Measurements from ENCODE around the gene KRTAP10-8. TPM values are rescaled to one million over a fixed set of nuclear protein-coding genes. Genes with fewer than 3 reads are reported as not detected.

KRTAP10-8 gene
- total RNA-seq, 6 experiments from 2014 or later, result not detected

- Histone ChIP-seq H3K9me3 (no peaks in the 10 kb centered on the region), H3K36me3 (no peaks in the 10 kb centered on the region), H3K4me1 (no peaks in the 10 kb centered on the region), H3K4me3 (no peak overlapping the region), H3K27ac (no peak overlapping the region), H3K27me3 (no peaks in the 10 kb centered on the region)
- intact Hi-C loops (cut with DNase I), result no loop called here
- WGBS (ENCODE audit: insufficient coverage, low coverage, low lambda C conversion rate, missing lambda C conversion rate), result 81% methylated on average over 8 of the region's 18 CpGs
- peak in 1 of 4 donors; percentile 26 for ATAC-seq
- DNase-seq, result no peak
- no peak for TF ChIP-seq CTCF (IDR thresholded peaks at IDR 0.05)
- TF ChIP-seq POLR2A (IDR thresholded peaks at IDR 0.05), result no peak
Observed at GRCh38 chr21:44567481-44568171, 44.3 kb upstream of the KRTAP10-8 start.

GRCh38 chr21:44568261-44568660, 43.6 kb upstream of the KRTAP10-8 start:
- Histone ChIP-seq H3K27me3 (no peaks in the 10 kb centered on the region), H3K4me3 (no peak overlapping the region), H3K36me3 (no peaks in the 10 kb centered on the region), H3K4me1 (no peaks in the 10 kb centered on the region), H3K27ac (no peak overlapping the region), H3K9me3 (no peaks in the 10 kb centered on the region)
- ATAC-seq, result peak in 1 of 4 donors; percentile 16
- DNase-seq, result no peak
- 60% methylated on average over 1 of the region's 12 CpGs for WGBS (ENCODE audit: insufficient coverage, low coverage, low lambda C conversion rate, missing lambda C conversion rate)
- intact Hi-C loops (cut with DNase I), result no loop called here
- no peak for TF ChIP-seq POLR2A (IDR thresholded peaks at IDR 0.05)
- TF ChIP-seq CTCF (IDR thresholded peaks at IDR 0.05), result no peak

DNA sequence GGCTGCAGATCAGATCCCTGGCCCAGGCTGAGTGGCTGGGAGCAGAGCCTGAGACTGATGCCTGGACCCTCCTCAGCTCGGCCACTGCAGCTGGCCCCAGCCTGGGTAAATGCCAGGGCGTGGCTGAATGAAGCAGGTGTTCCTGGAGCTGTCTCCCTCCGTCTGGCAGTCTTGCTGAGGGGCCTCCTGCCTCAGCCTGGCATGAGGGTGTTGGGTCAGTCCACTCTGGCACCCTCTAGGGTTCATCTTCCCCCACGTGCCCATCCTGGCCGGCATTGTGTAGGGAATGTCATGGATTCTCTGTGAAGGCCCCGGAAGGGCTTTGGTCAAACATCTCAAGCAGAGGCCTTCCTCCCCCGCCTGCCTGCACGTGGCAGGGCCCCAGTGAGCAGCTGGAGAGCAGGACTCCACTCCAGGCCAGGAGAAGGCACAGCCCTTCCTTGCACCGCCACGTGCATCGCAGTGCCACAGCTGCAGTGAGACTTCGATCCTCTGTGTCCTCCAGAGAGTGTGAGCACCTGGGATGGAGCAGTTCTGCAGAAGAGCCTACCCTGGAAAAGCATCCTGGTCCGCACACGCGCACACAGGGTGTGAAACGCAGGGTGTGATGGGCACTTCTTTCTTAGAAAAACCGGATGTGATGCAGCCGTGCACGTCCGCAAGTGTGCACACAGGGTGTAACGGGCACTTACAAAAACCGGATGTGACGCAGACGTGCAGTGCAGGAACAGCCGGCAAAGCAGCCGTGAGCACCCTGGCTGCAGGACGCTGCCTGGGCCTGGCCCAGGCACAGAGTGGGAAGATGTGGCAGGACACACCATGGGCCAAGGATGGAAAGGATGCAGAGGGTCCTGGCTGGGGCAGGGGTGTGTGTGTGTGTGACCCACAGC, 43.0 kb upstream of the KRTAP10-8 start:
- Histone ChIP-seq H3K36me3 (no peaks in the 10 kb centered on the region), H3K27me3 (no peaks in the 10 kb centered on the region), H3K9me3 (no peaks in the 10 kb centered on the region), H3K4me1 (no peaks in the 10 kb centered on the region), H3K27ac (no peak overlapping the region), H3K4me3 (no peak overlapping the region)
- 82% methylated on average over 15 of the region's 27 CpGs for WGBS (ENCODE audit: insufficient coverage, low coverage, low lambda C conversion rate, missing lambda C conversion rate)
- ATAC-seq, result peak in 1 of 4 donors; percentile 16
- intact Hi-C loops (cut with DNase I), result no loop called here
- TF ChIP-seq CTCF (IDR thresholded peaks at IDR 0.05), result no peak
- TF ChIP-seq POLR2A (IDR thresholded peaks at IDR 0.05), result no peak
- no peak for DNase-seq

DNA sequence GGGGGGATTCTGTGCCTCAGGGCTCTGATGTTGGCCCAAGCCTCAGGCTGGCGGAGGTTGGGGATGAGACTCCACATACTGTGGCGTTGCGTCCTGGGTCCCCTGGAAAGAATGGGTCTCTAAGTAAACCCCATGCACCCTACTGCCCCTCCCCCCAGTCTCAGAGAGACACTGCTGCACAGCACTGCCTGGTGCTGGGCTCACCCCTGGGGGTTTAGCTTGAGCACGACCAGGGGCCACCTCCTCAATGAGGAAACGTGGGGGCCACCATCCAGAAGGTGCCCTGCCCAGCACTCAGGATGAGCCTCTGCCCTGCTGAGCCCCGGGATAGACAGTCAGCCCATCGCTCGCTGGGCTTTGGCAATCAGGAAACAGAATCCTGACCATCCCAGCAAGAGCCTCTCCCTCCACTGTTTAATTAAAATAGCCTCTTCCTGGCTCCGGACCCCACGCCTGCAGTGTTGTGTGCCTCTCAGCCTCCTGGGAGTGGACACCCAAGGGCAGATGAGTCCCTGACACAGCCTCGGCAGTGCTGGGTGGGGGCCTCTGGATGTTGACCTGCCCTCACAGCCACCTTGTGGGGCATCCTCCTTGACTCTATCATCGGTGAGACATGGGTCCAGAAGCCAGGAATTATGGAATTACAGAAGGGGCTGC, 41.9 kb upstream of the KRTAP10-8 start:
- Histone ChIP-seq H3K27me3 (no peaks in the 10 kb centered on the region), H3K27ac (no peak overlapping the region), H3K9me3 (no peaks in the 10 kb centered on the region), H3K36me3 (no peaks in the 10 kb centered on the region), H3K4me1 (no peaks in the 10 kb centered on the region), H3K4me3 (no peak overlapping the region)
- no peak for ATAC-seq
- intact Hi-C loops (cut with DNase I), result no loop called here
- no peak for DNase-seq
- WGBS (ENCODE audit: insufficient coverage, low coverage, low lambda C conversion rate, missing lambda C conversion rate), result 63% methylated on average over 3 of the region's 12 CpGs
- no peak for TF ChIP-seq CTCF (IDR thresholded peaks at IDR 0.05)
- no peak for TF ChIP-seq POLR2A (IDR thresholded peaks at IDR 0.05)
